GM23248 (cell line): ENCODE results near the gene LRIG1. TPM values are rescaled to one million over a fixed set of nuclear protein-coding genes. Genes with fewer than 3 reads are reported as not detected.

Source experiments
- DNase-seq: peaks from one replicate; pipeline ENCODE4 v3.0.0-alpha.2; 2015
- H2AFZ ChIP-seq: fragments of 200-600 bp; sonication (generic); 2 replicates; pipeline ENCODE4 v1.6.1; 2016; ENCODE audit warnings: antibody characterized with exemption
- H3F3A ChIP-seq: fragments of 200-600 bp; sonication (generic); 2 replicates; pipeline ENCODE4 v1.6.1; 2016; ENCODE audit warnings: mild to moderate bottlenecking, antibody characterized with exemption, mixed run types; ENCODE audit not compliant: insufficient read depth
- H3K27ac ChIP-seq: fragments of 200-600 bp; sonication (generic); 2 replicates; pipeline ENCODE4 v1.5.1; 2016; ENCODE audit warnings: mild to moderate bottlenecking
- H3K27me3 ChIP-seq: fragments of 200-600 bp; sonication (generic); replicated peaks from 2 replicates; pipeline ENCODE4 v1.6.1; 2016; ENCODE audit warnings: mild to moderate bottlenecking; ENCODE audit not compliant: insufficient read depth
- H3K36me3 ChIP-seq: fragments of 200-600 bp; sonication (generic); 2 replicates; pipeline ENCODE4 v1.6.1; 2016; ENCODE audit warnings: low read depth, mild to moderate bottlenecking
- H3K4me1 ChIP-seq: fragments of 200-600 bp; sonication (generic); 2 replicates; pipeline ENCODE4 v1.6.1; 2016; ENCODE audit warnings: mild to moderate bottlenecking; ENCODE audit not compliant: insufficient read depth
- H3K4me2 ChIP-seq: fragments of 200-600 bp; sonication (generic); one replicate; pipeline ENCODE4 v1.6.1; 2016; ENCODE audit warnings: mild to moderate bottlenecking; ENCODE audit not compliant: unreplicated experiment
- H3K4me3 ChIP-seq: fragments of 200-600 bp; sonication (generic); 2 replicates; pipeline ENCODE4 v1.5.1; 2016; ENCODE audit warnings: mild to moderate bottlenecking
- H3K79me2 ChIP-seq: fragments of 200-600 bp; sonication (generic); 2 replicates; pipeline ENCODE4 v1.6.1; 2016; ENCODE audit warnings: mild to moderate bottlenecking; ENCODE audit not compliant: insufficient read depth
- H3K9ac ChIP-seq: fragments of 200-600 bp; sonication (generic); 2 replicates; pipeline ENCODE4 v1.6.1; 2016; ENCODE audit warnings: mild to moderate bottlenecking
- H3K9me2 ChIP-seq: fragments of 200-600 bp; sonication (generic); 2 replicates; pipeline ENCODE4 v1.6.1; 2016; ENCODE audit warnings: mixed run types, mild to moderate bottlenecking, moderate library complexity; ENCODE audit not compliant: insufficient read depth
- H3K9me3 ChIP-seq: fragments of 200-600 bp; sonication (generic); one replicate; pipeline ENCODE4 v1.6.1; 2017; ENCODE audit warnings: low read depth
- H4K20me1 ChIP-seq: fragments of 200-600 bp; sonication (generic); 2 replicates; pipeline ENCODE4 v1.6.0; 2016; ENCODE audit not compliant: insufficient read depth
- EZH2 ChIP-seq: fragments of 200-600 bp; sonication (generic); IDR thresholded peaks from 2 replicates; pipeline ENCODE4 v1.6.1; 2018; ENCODE audit warnings: antibody characterized with exemption, mild to moderate bottlenecking; ENCODE audit not compliant: insufficient read depth, poor library complexity, severe bottlenecking
- EZH2phosphoT487 ChIP-seq: fragments of 200-600 bp; sonication (generic); IDR thresholded peaks from 2 replicates; pipeline ENCODE4 v1.6.1; 2018; ENCODE audit warnings: antibody characterized with exemption, moderate library complexity, mild to moderate bottlenecking, low read depth; ENCODE audit not compliant: insufficient read depth
- WGBS, 2 experiments: methylation state at CpG; one replicate each; pipeline ENCODE4 v1.1.6; 2015 to 2017; ENCODE audit warnings: low lambda C conversion rate in 2 of 2, low coverage in 1 of 2; ENCODE audit errors: missing lambda C conversion rate in 2 of 2; 5-methylcytosine and 5-hydroxymethylcytosine counted together
- in situ Hi-C: fragments of 300-500 bp; cut with MboI; formaldehyde crosslinking; loops from 2 replicates; pipeline ENCODE4 v1.15.0; 2020
- polyA plus RNA-seq: library from polyadenylated mRNA; unstranded; fragments of >200 nt; fragmentation: Nextera tagmentation; extraction: Ambion mirVana; gene quantifications from 2 replicates; pipeline ENCODE4 v1.2.1, GENCODE V29; 2016
- total RNA-seq: library from RNA; depleted of rRNA; stranded (reverse); fragments of >200 nt; shearing (Covaris generic); gene quantifications from 2 replicates; pipeline ENCODE4 v1.2.3, GENCODE V29; 2014

The LRIG1 gene
- total and polyA plus RNA-seq, 2 experiments from 2014 or later: 3.1 to 6.5 TPM

DNA sequence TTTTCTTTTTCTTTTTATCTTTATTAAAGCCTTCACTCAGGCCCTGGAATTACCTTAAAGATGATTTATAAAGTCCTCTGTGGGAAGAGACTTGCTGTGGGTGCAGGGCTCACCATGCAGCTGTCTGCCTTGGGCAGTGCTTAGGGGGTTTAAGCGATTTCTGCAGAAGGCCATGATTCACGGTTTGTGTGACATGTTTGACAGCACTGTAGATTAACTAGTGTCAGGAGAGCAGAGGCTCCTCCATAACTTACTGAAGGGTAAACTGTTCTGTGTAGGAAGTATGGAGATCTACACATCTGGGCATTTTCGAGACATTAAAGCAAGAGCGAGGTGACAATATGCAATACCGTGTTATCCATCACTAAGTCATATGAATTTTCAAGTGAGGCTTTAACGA is 137.7 kb downstream of the LRIG1 start:
- Histone ChIP-seq H3K27me3 (no peaks in the 10 kb centered on the region), H3K9me2 (no peaks in the 10 kb centered on the region), H3K27ac (no peak overlapping the region), H3K79me2 (no peaks in the 10 kb centered on the region), H3K4me1 (peaks cover 9% of the 10 kb centered on the region), H3K9ac (no peak overlapping the region), H3K4me2 (no peak overlapping the region), H3K4me3 (no peak overlapping the region), H3F3A (no peaks in the 10 kb centered on the region), H4K20me1 (no peaks in the 10 kb centered on the region), H2AFZ (no peak overlapping the region), H3K9me3 (no peaks in the 10 kb centered on the region), H3K36me3 (no peaks in the 10 kb centered on the region)
- no peak for DNase-seq
- 96% methylated on average over 6 of the region's 6 CpGs for WGBS, 2 experiments
- in situ Hi-C loops: no loop called here
- TF ChIP-seq EZH2: no peak
- TF ChIP-seq EZH2phosphoT487: no peak

DNA sequence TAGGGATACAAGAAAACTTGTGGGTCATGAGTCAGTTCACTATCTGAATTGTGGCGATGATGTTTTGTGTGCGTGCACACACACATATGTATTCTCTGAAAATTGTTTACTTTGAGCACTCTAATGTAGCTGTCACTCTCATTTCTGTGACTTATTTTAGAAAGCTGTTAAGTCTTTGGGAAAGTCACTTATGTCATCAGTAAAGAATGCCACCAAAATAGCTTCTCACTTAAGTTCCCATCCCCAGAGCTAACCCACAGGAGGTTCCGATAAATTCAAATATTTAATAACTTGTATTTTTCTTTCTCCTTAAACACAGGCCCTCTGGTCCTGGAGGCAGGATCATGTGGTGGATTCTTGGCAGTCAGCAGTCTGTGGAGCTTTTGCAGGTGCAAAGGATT is 138.3 kb downstream of the LRIG1 start:
- Histone ChIP-seq H3F3A (no peaks in the 10 kb centered on the region), H3K79me2 (no peaks in the 10 kb centered on the region), H4K20me1 (no peaks in the 10 kb centered on the region), H2AFZ (no peak overlapping the region), H3K9ac (no peak overlapping the region), H3K9me3 (no peaks in the 10 kb centered on the region), H3K4me1 (peaks cover 9% of the 10 kb centered on the region), H3K27ac (no peak overlapping the region), H3K4me2 (no peak overlapping the region), H3K9me2 (no peaks in the 10 kb centered on the region), H3K27me3 (no peaks in the 10 kb centered on the region), H3K4me3 (no peak overlapping the region), H3K36me3 (no peaks in the 10 kb centered on the region)
- TF ChIP-seq EZH2 (no peak), EZH2phosphoT487 (no peak)
- 58 to 63% methylated on average over 3 of the region's 3 CpGs for WGBS, 2 experiments
- in situ Hi-C loops: no loop called here
- DNase-seq: peak; percentile 40

GRCh38 chr3:66361356-66361755 is 139.5 kb downstream of the LRIG1 start:
- peaks cover 9% of the 10 kb centered on the region for H3K4me1 ChIP-seq
- WGBS, 2 experiments: 96 to 98% methylated on average over 5 of the region's 5 CpGs
- no peak overlapping the region for H3K4me2 ChIP-seq
- no peak overlapping the region for H3K27ac ChIP-seq
- no peak for DNase-seq
- no peaks in the 10 kb centered on the region for H3K27me3 ChIP-seq
- no peaks in the 10 kb centered on the region for H3F3A ChIP-seq
- no peaks in the 10 kb centered on the region for H4K20me1 ChIP-seq
- TF ChIP-seq EZH2phosphoT487 (no peak), EZH2 (no peak)
- no peaks in the 10 kb centered on the region for H3K36me3 ChIP-seq
- H3K9me3 ChIP-seq: no peaks in the 10 kb centered on the region
- no peak overlapping the region for H3K4me3 ChIP-seq
- H3K9me2 ChIP-seq: no peaks in the 10 kb centered on the region
- no peak overlapping the region for H2AFZ ChIP-seq
- H3K79me2 ChIP-seq: no peaks in the 10 kb centered on the region
- H3K9ac ChIP-seq: no peak overlapping the region
- in situ Hi-C loops: no loop called here

DNA sequence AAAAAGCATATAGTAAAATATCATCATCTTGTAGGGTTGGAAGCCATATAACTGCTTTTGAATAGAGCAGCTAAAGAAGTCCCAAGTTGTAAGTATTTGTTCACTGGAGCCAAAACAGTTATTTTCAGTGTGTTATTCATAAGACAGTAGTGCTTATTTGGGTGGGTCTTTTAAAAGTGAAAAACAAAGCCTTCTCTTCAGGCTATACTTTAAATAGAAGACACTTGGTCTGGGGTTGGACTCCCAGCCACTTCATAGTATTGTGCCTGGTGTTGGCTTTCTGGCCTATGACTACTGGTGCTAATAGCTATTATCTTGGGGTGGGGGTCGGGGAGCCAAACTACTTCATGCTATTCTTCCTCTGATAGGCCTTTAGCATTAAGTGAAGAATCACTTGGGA is 144.8 kb downstream of the LRIG1 start:
- no peak for DNase-seq
- H3K4me2 ChIP-seq: no peak overlapping the region
- H3K27ac ChIP-seq: no peak overlapping the region
- no peaks in the 10 kb centered on the region for H3K79me2 ChIP-seq
- H4K20me1 ChIP-seq: no peaks in the 10 kb centered on the region
- H3K4me3 ChIP-seq: no peak overlapping the region
- 91 to 96% methylated on average over 1 of the region's 1 CpG for WGBS, 2 experiments
- in situ Hi-C loops: no loop called here
- H3K9ac ChIP-seq: no peak overlapping the region
- H2AFZ ChIP-seq: no peak overlapping the region
- no peaks in the 10 kb centered on the region for H3K9me2 ChIP-seq
- H3K36me3 ChIP-seq: no peaks in the 10 kb centered on the region
- no peak for TF ChIP-seq EZH2
- no peak for TF ChIP-seq EZH2phosphoT487
- no peaks in the 10 kb centered on the region for H3K27me3 ChIP-seq
- H3K9me3 ChIP-seq: no peaks in the 10 kb centered on the region
- H3K4me1 ChIP-seq: peaks cover 7% of the 10 kb centered on the region; the same call in 1 of the 2 replicates
- H3F3A ChIP-seq: no peaks in the 10 kb centered on the region

GRCh38 chr3:66355394-66355793 is 145.4 kb downstream of the LRIG1 start:
- WGBS, 2 experiments: 95 to 97% methylated on average over 3 of the region's 3 CpGs
- no peaks in the 10 kb centered on the region for H3K9me2 ChIP-seq
- H3K9me3 ChIP-seq: no peaks in the 10 kb centered on the region

More at GRCh38 chr3:66355394-66355793, 145.4 kb downstream of the LRIG1 start:
- no peaks in the 10 kb centered on the region for H3K36me3 ChIP-seq
- no peaks in the 10 kb centered on the region for H3K79me2 ChIP-seq
- peaks cover 12% of the 10 kb centered on the region; the same call in 1 of the 2 replicates for H3K4me1 ChIP-seq
- no peak overlapping the region for H3K9ac ChIP-seq
- no peak overlapping the region for H3K27ac ChIP-seq
- 0 out of 2 replicates have a peak, but pooled peaks cover 1% of the 10 kb centered on the region for H3F3A ChIP-seq
- TF ChIP-seq EZH2phosphoT487 (no peak), EZH2 (no peak)
- no peaks in the 10 kb centered on the region for H4K20me1 ChIP-seq
- DNase-seq: no peak
- no peak overlapping the region for H3K4me2 ChIP-seq
- H2AFZ ChIP-seq: no peak overlapping the region
- in situ Hi-C loops: no loop called here
- no peaks in the 10 kb centered on the region for H3K27me3 ChIP-seq
- no peak overlapping the region for H3K4me3 ChIP-seq
